Erythroblast (primary cell): ENCODE measurements around the gene PIEZO2.

Experiments used
- GATA1 ChIP-seq: IDR thresholded peaks from 2 replicates; pipeline ENCODE4 v1.6.1; 2011; ENCODE audit warnings: low read depth, mild to moderate bottlenecking, control low read depth, low read length, moderate library complexity
- POLR2A ChIP-seq: IDR thresholded peaks from 2 replicates; pipeline ENCODE4 v1.6.1; 2011; ENCODE audit warnings: mild to moderate bottlenecking, low read length

- no peak for TF ChIP-seq POLR2A
- TF ChIP-seq GATA1 = no peak
These were observed 68.3 kb downstream of the PIEZO2 start for GRCh38 chr18:11081009-11081532.
